GM18526 (cell line): Measurements from ENCODE around the gene ERCC2.

Experiments
- POLR2A ChIP-seq: IDR thresholded peaks from 3 replicates; pipeline ENCODE4 v1.6.1; 2011; ENCODE audit not compliant: insufficient read length; ENCODE audit errors: extremely low read depth

ERCC2 gene

GRCh38 chr19:45304141-45304926, 66.0 kb downstream of the ERCC2 start:
- TF ChIP-seq POLR2A: no peak

GRCh38 chr19:45303269-45304060, 66.9 kb downstream of the ERCC2 start:
- TF ChIP-seq POLR2A: no peak

DNA sequence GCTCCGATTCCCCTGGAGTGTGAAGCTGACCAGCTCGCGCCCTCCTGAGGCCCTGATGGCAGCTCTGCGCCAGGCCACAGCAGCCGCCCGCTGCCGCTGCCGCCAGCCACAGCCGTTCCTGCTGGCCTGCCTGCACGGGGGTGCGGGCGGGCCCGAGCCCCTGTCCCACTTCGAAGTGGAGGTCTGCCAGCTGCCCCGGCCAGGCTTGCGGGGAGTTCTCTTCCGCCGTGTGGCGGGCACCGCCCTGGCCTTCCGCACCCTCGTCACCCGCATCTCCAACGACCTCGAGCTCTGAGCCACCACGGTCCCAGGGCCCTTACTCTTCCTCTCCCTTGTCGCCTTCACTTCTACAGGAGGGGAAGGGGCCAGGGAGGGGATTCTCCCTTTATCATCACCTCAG, 68.0 kb downstream of the ERCC2 start:
- no peak for TF ChIP-seq POLR2A
